ENCODE data around the gene CDK16. TPM values are rescaled to one million over a fixed set of nuclear protein-coding genes. Genes with fewer than 3 reads are reported as not detected.
A peak's percentile ranks its signal among the peaks of the same experiment; 100 is the strongest.

The CDK16 gene
- total RNA-seq, 1 donor from 2014 or later, result 80.6 TPM

DNA sequence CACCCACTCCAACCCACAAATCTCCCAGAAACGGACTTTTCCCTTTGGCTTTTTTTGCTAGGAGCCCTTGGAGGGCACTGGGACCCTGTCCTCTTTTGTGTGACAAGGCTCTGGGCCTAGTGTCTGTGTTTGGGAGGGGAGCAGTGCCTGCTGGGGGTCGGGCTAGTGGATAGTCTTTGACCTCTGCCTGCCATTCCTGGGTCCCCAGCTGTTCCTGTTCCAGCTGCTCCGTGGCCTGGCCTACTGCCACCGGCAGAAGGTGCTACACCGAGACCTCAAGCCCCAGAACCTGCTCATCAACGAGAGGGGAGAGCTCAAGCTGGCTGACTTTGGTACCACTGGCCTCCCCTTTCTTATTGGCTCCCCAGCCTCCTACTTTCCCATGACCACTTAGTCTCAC is 7.6 kb downstream of the CDK16 start:
- DNase-seq (ENCODE audit: low spot score), result peak; percentile 82

- peak; percentile 81 for DNase-seq (ENCODE audit: low spot score)
These were observed 8.3 kb downstream of the CDK16 start for GRCh38 chrX:47226531-47227333.

- no peak for DNase-seq (ENCODE audit: low spot score)
These were observed 8.8 kb downstream of the CDK16 start for GRCh38 chrX:47227334-47227583.

- DNase-seq (ENCODE audit: low spot score), result peak; percentile 88
These were observed 10.2 kb downstream of the CDK16 start for GRCh38 chrX:47228550-47229270.

- DNase-seq (ENCODE audit: low spot score), result peak; percentile 39
These were observed 10.9 kb downstream of the CDK16 start for GRCh38 chrX:47229427-47229826.

DNA sequence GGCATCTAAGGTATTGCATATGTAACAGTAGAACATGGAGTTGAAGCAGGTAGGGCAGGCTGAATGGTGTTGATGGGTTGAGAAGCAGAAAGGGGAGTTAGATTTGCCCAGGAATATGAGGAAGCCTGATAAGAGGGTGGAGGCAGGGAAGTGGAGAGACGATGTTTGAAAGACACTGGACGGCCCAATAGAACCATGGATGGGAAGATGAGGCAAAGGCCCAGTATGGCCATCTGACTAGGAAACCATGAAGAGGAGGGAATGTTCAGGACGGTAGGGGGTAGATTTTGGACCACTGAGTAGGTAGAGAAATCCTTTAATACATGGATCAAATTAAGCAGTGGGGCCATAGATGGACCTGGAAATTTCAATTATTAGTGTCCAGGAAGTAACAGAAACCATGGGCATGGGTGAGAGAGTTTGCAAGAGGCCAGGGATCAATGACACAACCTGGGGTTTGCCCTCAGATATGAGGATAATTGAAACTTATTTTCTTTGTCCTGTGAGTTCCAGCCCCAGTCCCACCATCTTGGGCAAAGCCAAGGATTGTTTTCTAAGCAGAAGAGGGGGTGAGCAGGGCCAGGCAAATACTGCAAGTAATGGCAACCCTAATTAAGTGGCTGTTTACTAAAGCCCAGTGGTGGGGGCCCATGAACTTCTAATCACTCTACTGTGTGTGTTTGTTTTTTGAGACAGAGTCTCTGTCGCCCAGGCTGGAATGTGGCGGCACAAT is 11.8 kb downstream of the CDK16 start:
- DNase-seq (ENCODE audit: low spot score), result peak; percentile 22

DNA sequence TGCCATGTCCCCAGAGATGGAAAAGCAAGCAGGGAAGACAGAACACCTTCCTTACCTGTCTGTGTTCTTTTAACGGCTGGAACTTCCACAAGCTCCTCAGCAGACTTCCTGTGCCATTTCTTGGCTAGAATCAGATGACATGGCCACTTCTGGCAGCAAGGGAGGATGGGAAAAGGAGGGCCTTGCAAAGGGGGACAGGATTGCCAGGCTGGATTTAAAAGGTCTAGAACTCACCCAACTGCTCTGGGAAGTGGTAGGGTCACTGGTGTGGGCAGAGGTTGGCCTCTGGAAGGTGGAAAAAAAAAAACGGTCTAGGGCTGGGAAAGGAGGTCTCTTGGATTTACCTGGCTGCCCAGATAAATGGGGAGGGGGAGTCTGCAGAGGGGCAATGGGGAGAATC is 12.7 kb downstream of the CDK16 start:
- peak; percentile 26 for DNase-seq (ENCODE audit: low spot score)

DNA sequence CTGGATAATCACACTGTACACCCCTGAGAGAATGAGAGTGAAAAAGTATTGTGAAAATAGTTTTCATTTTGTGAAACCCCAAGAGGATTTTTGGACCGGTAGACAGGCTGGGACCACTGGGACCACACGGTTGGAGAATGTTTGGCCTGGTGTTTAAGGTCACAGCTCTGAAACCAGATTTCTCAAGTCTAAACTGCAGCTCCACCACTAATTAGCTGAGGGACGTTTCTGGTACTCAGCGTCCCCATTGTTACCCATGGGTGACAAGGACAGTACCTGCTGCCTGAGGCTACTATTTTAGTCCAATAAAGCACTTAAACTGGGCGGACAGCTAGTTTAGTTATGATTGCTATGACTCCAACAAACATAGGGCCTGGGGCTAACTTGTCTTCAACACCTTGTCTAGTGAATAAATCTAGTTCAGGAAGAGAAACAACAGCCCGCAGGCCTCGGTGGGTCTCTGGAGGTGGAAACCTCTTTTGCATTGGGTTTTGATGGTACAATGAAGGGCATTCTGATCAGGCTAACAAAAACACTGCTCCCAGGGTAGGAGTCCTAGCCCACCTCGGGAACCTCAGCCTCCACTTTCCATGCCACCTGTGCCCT is 13.8 kb downstream of the CDK16 start:
- DNase-seq (ENCODE audit: low spot score), result peak; percentile 16

DNA sequence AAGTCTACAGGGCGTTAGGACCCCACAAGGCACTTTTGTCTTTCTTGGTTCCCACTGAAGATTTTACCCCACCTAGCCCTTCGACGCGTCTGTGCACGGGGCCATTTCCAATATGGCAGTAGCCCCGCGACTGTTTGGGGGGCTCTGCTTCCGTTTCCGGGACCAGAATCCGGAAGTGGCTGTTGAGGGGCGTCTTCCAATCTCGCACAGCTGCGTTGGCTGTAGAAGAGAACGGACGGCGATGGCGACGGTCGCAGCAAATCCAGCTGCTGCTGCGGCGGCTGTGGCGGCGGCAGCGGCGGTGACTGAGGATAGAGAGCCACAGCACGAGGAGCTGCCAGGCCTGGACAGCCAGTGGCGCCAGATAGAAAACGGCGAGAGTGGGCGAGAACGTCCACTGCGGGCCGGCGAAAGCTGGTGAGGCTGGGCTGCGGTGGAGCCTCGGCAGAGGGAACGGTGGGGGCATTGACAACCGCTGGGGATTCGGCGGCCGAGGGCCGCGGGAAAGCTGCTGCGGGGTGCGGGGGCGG is 14.4 kb downstream of the CDK16 start, which contains the start of gene USP11:
Gene USP11 (plus strand): TSS at position 207 of the 530 bp plus-strand sequence. CDS start 35 bp downstream, at position 242.
- DNase-seq (ENCODE audit: low spot score), result no peak

GRCh38 chrX:47233333-47234113 is 15.0 kb downstream of the CDK16 start:
- DNase-seq (ENCODE audit: low spot score), result peak; percentile 96

DNA sequence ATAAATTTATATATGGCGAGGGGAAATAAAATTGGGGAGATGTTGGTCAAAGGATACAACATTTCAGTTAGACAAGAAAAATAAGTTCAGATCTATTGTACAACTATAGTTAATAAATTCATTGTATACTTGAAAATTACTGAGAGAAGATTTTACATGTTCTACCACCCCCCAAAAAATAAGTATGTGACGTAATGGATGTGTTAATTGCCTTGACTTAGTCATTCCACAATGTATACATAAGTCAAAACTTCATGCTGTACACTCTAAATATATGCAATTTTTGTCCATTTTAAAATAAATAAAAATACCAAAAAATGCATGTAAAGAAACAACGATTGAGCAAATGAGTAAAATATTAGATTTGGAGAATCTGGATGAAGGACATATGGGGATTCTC is 16.1 kb downstream of the CDK16 start:
- DNase-seq (ENCODE audit: low spot score), result no peak

- no peak for DNase-seq (ENCODE audit: low spot score)
These were observed 17.2 kb downstream of the CDK16 start for GRCh38 chrX:47235691-47236103.

- DNase-seq (ENCODE audit: low spot score), result peak; percentile 47
These were observed 20.7 kb downstream of the CDK16 start for GRCh38 chrX:47239199-47239598.

- DNase-seq (ENCODE audit: low spot score), result peak; percentile 77
These were observed 21.5 kb downstream of the CDK16 start for GRCh38 chrX:47239898-47240545.

GRCh38 chrX:47240619-47241018 is 22.1 kb downstream of the CDK16 start:
- peak; percentile 74 for DNase-seq (ENCODE audit: low spot score)

- DNase-seq (ENCODE audit: low spot score), result peak; percentile 69
These were observed 22.9 kb downstream of the CDK16 start for GRCh38 chrX:47241201-47242011.

- DNase-seq (ENCODE audit: low spot score), result peak; percentile 49
These were observed 23.8 kb downstream of the CDK16 start for GRCh38 chrX:47242321-47242720.

DNA sequence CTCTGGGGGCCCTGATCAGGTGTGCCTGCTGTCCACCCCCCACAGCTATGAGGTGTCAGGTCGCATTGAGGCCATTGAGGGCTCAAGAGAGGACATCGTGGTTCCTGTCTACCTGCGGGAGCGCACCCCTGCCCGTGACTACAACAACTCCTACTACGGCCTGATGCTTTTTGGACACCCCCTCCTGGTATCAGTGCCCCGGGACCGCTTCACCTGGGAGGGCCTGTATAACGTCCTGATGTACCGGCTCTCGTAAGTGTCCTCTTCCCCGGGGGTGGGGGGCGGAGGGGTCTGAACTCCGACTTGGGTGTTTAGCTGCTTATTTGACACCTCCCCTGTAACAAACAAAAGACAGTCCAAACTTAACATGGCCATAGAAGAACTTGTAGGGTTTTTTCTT is 24.9 kb downstream of the CDK16 start:
- DNase-seq (ENCODE audit: low spot score), result peak; percentile 71

DNA sequence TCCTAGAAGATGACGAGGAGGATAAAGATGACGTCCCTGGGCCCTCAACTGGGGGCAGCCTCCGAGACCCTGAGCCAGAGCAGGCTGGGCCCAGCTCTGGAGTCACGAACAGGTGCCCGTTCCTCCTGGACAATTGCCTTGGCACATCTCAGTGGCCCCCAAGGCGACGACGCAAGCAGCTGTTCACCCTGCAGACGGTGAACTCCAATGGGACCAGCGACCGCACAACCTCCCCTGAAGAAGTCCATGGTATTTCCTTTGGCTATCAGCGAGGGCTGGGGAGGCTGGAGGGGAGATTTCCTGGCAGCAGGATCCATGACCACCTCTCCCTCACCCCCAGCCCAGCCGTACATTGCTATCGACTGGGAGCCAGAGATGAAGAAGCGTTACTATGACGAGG is 26.2 kb downstream of the CDK16 start:
- peak; percentile 67 for DNase-seq (ENCODE audit: low spot score)
